HG02759 (cell line): Measurements from ENCODE around the gene TMEM217.
A peak's percentile ranks its signal among the peaks of the same experiment; 100 is the strongest.
"Not testable (repeated sequence)": the region's sequence is repeated elsewhere in the genome, so short reads cannot be mapped to it uniquely, and the experiment has no call there.

Source experiments
- ATAC-seq: cut with Tn5 transposase; IDR thresholded peaks from one replicate; pipeline ENCODE4 v1.9.1; 2021; ENCODE audit warnings: mild to moderate bottlenecking, moderate library complexity; ENCODE audit not compliant: unreplicated experiment

The TMEM217 gene

GRCh38 chr6:37218511-37218910 is 39.4 kb downstream of the TMEM217 start:
- ATAC-seq: no peak

GRCh38 chr6:37218061-37218460 is 39.9 kb downstream of the TMEM217 start:
- no peak for ATAC-seq

- no peak for ATAC-seq
Measured at GRCh38 chr6:37212268-37212667, 45.7 kb downstream of the TMEM217 start.

- ATAC-seq: no peak
Measured at GRCh38 chr6:37210313-37210968, 47.5 kb downstream of the TMEM217 start.

- no peak for ATAC-seq
Measured at GRCh38 chr6:37209461-37210205, 48.3 kb downstream of the TMEM217 start.

GRCh38 chr6:37208793-37209192 is 49.2 kb downstream of the TMEM217 start:
- ATAC-seq: no peak

- peak; percentile 54 for ATAC-seq
Measured at GRCh38 chr6:37207903-37208456, 50.0 kb downstream of the TMEM217 start.

- no peak for ATAC-seq
Measured at GRCh38 chr6:37206622-37207021, 51.3 kb downstream of the TMEM217 start.

GRCh38 chr6:37205997-37206340 is 52.0 kb downstream of the TMEM217 start:
- ATAC-seq: no peak

GRCh38 chr6:37205175-37205996 is 52.6 kb downstream of the TMEM217 start:
- ATAC-seq: no peak

- ATAC-seq: no peak
Measured at GRCh38 chr6:37204014-37204751, 53.8 kb downstream of the TMEM217 start.

- no peak for ATAC-seq
Measured at GRCh38 chr6:37202788-37203491, 55.0 kb downstream of the TMEM217 start.

- no peak for ATAC-seq
Measured at GRCh38 chr6:37201726-37202125, 56.2 kb downstream of the TMEM217 start.

- no peak for ATAC-seq
Measured at GRCh38 chr6:37200085-37200484, 57.9 kb downstream of the TMEM217 start.

GRCh38 chr6:37196451-37196850 is 61.5 kb downstream of the TMEM217 start:
- not testable (repeated sequence) for ATAC-seq

- ATAC-seq: not testable (repeated sequence)
Measured at GRCh38 chr6:37194886-37195285, 63.1 kb downstream of the TMEM217 start.

- no peak for ATAC-seq
Measured at GRCh38 chr6:37192666-37193065, 65.3 kb downstream of the TMEM217 start.

GRCh38 chr6:37190159-37190535 is 67.8 kb downstream of the TMEM217 start:
- ATAC-seq: no peak

GRCh38 chr6:37188962-37189510 is 68.9 kb downstream of the TMEM217 start:
- no peak for ATAC-seq
